NCI-H2081 (cell line): ENCODE measurements around the gene BAAT.

Source experiments
- DNase-seq, 2 experiments: peaks; one replicate each; lab custom pipeline; 2025; lab: John Stamatoyannopoulos, UW

BAAT gene

DNA sequence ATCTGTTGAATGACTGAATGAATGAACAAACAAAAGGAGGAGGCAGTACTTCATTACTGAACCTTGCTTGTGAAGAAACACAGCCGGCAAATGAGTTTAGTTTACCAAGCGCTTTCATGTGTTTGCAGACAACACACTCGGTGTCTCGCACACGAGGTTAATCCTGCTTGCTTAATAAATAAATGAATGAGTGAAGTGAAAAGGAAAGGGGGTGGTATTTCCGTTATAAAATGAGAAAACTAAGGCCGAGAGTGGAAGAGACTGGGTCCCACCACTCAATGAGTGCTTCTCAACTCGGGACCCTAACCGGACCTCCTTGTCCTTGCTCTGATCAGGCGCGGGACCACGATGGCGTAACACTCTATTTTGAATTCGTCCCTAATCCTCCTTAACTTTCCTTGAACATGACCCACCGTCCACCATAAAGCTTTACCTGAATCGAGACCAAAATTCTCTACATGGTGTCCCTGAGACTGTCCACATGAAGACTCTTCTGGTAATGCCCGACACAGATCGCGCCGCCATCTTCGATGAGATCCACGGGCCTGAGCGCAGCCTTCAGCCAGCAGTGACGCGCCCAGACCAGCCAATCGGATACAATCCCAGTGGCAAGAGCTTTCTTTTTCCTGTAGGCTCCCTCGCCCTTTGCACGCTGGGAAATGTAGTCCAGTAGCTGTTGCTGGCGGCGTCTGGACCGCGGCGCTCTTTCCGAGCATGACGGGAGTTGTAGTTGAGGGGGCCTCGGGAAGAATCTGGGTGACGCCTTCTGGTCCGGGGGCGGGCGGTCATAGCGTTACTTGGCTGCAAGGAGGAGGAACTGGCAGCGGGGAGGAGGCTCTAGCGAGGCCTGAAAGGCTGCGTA lies 13.5 kb upstream of the BAAT start, which contains the start of the genes MRPL50 and ZNF189:
TSS of gene MRPL50 (minus strand) at position 551 of the 862 bp plus-strand sequence. CDS start at position 525, 26 bp downstream.
TSS of gene ZNF189 (plus strand) at position 784 of the 862 bp plus-strand sequence. CDS start 306 bp downstream, outside the sequence.
- peak; percentile 96 to 99 for DNase-seq

DNA sequence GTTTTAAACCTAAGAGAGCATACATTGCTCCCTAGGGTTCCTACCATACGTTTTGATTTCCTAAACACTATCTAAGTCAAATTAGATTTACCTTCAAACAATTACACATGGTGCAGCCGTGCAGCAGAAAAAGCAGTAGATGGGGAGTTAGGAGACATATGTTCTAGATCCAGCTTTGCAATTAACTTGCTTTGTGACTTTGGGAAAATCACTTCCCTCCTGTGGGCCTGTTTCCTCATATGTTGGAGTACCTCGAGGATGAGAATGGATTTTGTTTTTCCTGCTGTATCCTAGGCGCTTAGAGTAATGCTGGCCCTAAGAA lies 12.9 kb upstream of the BAAT start:
- DNase-seq: peak in 1 of 2 experiments; percentile 40

DNA sequence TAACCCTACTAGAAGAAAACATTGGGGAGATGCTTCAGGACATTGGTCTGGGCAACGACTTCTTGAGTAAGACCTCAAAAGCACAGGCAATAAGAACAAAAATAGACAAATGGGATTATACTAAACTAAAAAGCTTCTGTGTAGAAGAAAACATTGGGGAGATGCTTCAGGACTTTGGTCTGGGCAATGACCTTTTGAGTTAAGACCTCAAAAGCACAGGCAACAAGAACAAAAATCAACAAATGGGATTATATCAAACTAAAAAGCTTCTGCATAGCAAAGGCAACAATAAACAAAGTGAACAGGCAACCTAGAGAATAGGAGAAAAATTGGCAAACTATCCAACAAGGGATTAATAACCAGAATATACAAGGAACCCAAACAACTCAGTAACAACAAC lies 9.9 kb upstream of the BAAT start:
- no peak for DNase-seq

- DNase-seq: no peak
Observed at GRCh38 chr9:101393135-101393534, 8.3 kb upstream of the BAAT start.

GRCh38 chr9:101388507-101388993 lies 3.7 kb upstream of the BAAT start:
- DNase-seq: peak; percentile 45 to 76

- peak; percentile 73 to 80 for DNase-seq
Observed at GRCh38 chr9:101387871-101388506, 3.2 kb upstream of the BAAT start.

GRCh38 chr9:101383361-101383760 lies 1.4 kb downstream of the BAAT start:
- no peak for DNase-seq

GRCh38 chr9:101381833-101382342 lies 2.9 kb downstream of the BAAT start:
- no peak for DNase-seq

DNA sequence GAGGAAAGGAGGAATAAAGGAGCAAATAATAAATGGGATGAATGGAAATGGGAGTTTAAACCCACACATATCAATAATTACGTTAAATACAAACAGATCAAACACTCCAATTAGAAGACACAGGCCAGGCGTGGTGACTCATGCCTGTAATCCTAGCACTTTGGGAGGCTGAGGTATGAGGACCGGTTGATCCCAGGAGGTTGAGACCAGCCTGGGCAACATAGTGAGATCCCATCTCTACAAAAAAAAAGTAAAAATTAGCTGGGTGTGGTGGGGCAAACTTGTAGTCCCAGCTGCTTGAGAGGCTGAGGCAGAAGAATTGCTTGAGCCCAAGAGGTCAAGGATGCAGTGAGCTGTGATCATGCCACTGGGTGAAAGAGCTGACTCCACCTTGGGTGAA lies 3.7 kb downstream of the BAAT start:
- DNase-seq: no peak

- DNase-seq: no peak
Observed at GRCh38 chr9:101380295-101380694, 4.5 kb downstream of the BAAT start.

- no peak for DNase-seq
Observed at GRCh38 chr9:101376111-101376848, 8.5 kb downstream of the BAAT start.

- no peak for DNase-seq
Observed at GRCh38 chr9:101375546-101375945, 9.3 kb downstream of the BAAT start.

- no peak for DNase-seq
Observed at GRCh38 chr9:101372327-101373118, 12.3 kb downstream of the BAAT start.

DNA sequence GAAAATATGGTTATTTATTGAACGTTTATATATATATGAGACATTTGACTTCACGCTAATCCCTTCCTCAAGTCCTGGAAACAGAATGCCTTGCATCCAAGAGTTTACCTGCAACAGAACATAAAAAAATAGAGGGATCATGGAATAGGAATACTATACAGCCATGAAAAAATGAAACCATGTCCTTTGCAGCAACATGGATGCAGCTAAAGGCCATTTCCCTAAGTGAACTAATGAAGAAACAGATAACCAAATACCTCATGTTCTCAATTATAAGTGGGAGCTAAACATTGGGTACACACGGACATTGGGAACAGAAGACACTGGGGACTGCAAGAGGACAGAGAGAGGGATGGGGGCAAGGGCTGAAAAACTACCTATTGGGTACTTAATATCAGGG lies 13.0 kb downstream of the BAAT start:
- DNase-seq: no peak

- DNase-seq: no peak
Observed at GRCh38 chr9:101369884-101370531, 14.8 kb downstream of the BAAT start.

DNA sequence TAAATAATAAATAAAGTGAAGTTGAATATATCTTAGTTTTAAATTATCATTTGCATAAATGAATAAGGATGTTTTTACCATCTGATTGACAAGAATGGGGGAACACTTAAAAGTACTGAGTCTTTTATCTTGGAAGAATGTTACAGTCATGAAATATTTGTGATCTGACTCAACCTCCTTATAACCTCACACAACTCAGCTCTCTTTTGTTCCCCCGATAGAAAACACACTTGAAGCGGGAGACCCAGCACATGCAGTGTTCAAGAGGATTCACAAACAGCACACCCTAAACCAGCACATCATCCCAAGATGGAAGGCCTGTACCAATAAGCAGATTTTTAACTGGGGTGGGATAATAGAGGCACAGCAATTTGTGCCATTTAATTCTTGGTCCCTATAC lies 15.5 kb downstream of the BAAT start:
- no peak for DNase-seq

DNA sequence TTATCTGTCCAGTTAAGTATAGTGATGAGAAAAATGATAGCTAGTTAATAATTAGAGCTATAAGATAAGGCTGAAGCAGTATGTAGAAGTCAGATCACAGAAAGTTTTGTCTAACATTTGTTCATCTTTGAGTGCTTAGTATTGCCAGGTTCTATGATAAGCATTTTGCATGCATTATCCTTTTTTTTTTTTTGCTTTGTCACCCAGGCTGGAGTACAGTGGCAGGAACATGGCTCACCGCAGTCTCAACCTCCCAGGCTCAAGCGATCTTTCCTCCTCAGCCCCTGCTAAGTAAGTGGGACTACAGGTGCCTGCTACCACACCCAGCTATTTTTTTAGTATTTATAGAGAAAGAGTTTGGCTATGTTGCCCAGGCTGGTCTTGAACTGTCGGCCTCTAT lies 17.5 kb downstream of the BAAT start:
- DNase-seq: no peak

DNA sequence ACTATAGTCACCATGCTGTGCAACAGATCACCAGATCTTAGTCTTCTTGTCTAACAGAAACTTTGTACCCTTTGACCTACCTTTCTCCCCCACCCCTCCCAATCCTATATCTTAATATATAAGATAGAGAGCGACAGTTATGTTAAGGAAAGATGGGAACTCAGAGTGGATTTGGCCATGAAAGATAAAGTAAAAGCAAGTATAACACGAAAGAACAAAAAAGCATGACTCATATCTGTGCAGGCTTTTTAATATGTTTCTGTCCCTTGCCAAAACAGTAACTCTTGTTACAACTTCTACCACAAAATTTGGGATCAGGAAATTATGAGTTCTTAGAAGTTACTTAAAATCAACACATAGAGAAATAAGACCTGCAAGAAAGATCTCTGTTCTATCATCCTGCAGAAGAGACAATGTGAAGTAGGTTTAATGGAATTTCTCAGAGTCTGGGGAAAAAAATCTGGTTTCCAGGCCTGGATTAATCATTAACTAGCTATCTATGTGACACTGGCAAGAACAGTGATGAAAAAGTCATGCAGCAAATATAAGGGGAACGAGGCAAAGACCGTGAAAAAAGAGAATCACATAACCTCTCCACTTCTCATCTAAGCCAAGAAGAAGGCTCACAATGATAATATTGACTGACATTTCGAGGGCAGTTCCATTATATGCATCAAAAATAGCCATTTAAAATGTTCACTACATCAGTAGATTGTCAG lies 18.6 kb downstream of the BAAT start:
- DNase-seq: no peak

- no peak for DNase-seq
Observed at GRCh38 chr9:101365181-101365580, 19.6 kb downstream of the BAAT start.

GRCh38 chr9:101362450-101362849 lies 22.4 kb downstream of the BAAT start:
- no peak for DNase-seq
